HEK293 (cell line): ENCODE results near the gene BBOX1.

Experiments used
- ATF2 ChIP-seq: fragments of 450-650 bp; formaldehyde crosslinking; IDR thresholded peaks from 2 replicates; pipeline ENCODE4 v1.5.1; 2016; ENCODE audit warnings: missing biosample characterization, missing genetic modification characterization, low read depth
- EGR2 ChIP-seq: fragments of 450-650 bp; formaldehyde crosslinking; IDR thresholded peaks from 2 replicates; pipeline ENCODE4 v1.5.1; 2016; ENCODE audit warnings: low read depth, missing biosample characterization, missing genetic modification characterization
- OVOL3 ChIP-seq: fragments of 450-650 bp; formaldehyde crosslinking; IDR thresholded peaks from 2 replicates; pipeline ENCODE4 v1.5.1; 2016; ENCODE audit warnings: missing biosample characterization, missing genetic modification characterization
- SP7 ChIP-seq: fragments of 450-650 bp; formaldehyde crosslinking; IDR thresholded peaks from 2 replicates; pipeline ENCODE4 v1.5.1; 2016; ENCODE audit warnings: missing biosample characterization, missing genetic modification characterization
- ZBTB10 ChIP-seq: fragments of 450-650 bp; formaldehyde crosslinking; IDR thresholded peaks from 2 replicates; pipeline ENCODE4 v1.5.1; 2016; ENCODE audit warnings: missing biosample characterization, missing genetic modification characterization
- ZBTB7A ChIP-seq: fragments of 450-650 bp; formaldehyde crosslinking; IDR thresholded peaks from 2 replicates; pipeline ENCODE4 v1.5.1; 2016; ENCODE audit warnings: low read depth, missing biosample characterization, missing genetic modification characterization
- ZFHX2 ChIP-seq: fragments of 450-650 bp; formaldehyde crosslinking; conservative IDR thresholded peaks from 2 replicates; pipeline ENCODE4 v1.5.1; 2016; ENCODE audit warnings: missing biosample characterization, missing genetic modification characterization
- ZFP37 ChIP-seq: fragments of 450-650 bp; formaldehyde crosslinking; IDR thresholded peaks from 2 replicates; pipeline ENCODE4 v1.5.1; 2016; ENCODE audit warnings: missing biosample characterization, missing genetic modification characterization
- ZNF10 ChIP-seq: fragments of 450-650 bp; formaldehyde crosslinking; IDR thresholded peaks from 2 replicates; pipeline ENCODE4 v1.5.1; 2017; ENCODE audit warnings: missing biosample characterization, missing genetic modification characterization
- ZNF140 ChIP-seq: fragments of 450-650 bp; formaldehyde crosslinking; IDR thresholded peaks from 2 replicates; pipeline ENCODE4 v1.5.1; 2016; ENCODE audit warnings: missing biosample characterization, missing genetic modification characterization
- ZNF266 ChIP-seq: fragments of 450-650 bp; formaldehyde crosslinking; IDR thresholded peaks from 2 replicates; pipeline ENCODE4 v1.5.1; 2016; ENCODE audit warnings: missing biosample characterization, missing genetic modification characterization, low read depth
- ZNF280D ChIP-seq: fragments of 450-650 bp; formaldehyde crosslinking; IDR thresholded peaks from 2 replicates; pipeline ENCODE4 v1.5.1; 2016; ENCODE audit warnings: missing biosample characterization, missing genetic modification characterization
- ZNF302 ChIP-seq: fragments of 450-650 bp; formaldehyde crosslinking; IDR thresholded peaks from 2 replicates; pipeline ENCODE4 v1.5.1; 2016; ENCODE audit warnings: missing biosample characterization, missing genetic modification characterization, low read depth
- ZNF549 ChIP-seq: fragments of 450-650 bp; IDR thresholded peaks from 2 replicates; pipeline ENCODE4 v1.5.1; 2018; ENCODE audit warnings: missing biosample characterization, missing genetic modification characterization, mild to moderate bottlenecking, inconsistent platforms, moderate library complexity
- ZNF571 ChIP-seq: fragments of 450-650 bp; formaldehyde crosslinking; IDR thresholded peaks from 2 replicates; pipeline ENCODE4 v1.5.0; 2017; ENCODE audit warnings: missing biosample characterization, missing genetic modification characterization
- ZNF580 ChIP-seq: fragments of 450-650 bp; formaldehyde crosslinking; IDR thresholded peaks from 2 replicates; pipeline ENCODE4 v1.5.1; 2016; ENCODE audit warnings: missing biosample characterization, missing genetic modification characterization
- ZNF639 ChIP-seq: fragments of 450-650 bp; formaldehyde crosslinking; IDR thresholded peaks from 2 replicates; pipeline ENCODE4 v1.5.1; 2016; ENCODE audit warnings: missing biosample characterization, missing genetic modification characterization
- ZNF704 ChIP-seq: fragments of 450-650 bp; formaldehyde crosslinking; IDR thresholded peaks from 2 replicates; pipeline ENCODE4 v1.5.1; 2016; ENCODE audit warnings: missing biosample characterization, missing genetic modification characterization
- ZNF707 ChIP-seq: fragments of 450-650 bp; formaldehyde crosslinking; IDR thresholded peaks from 2 replicates; pipeline ENCODE4 v1.5.1; 2016; ENCODE audit warnings: missing biosample characterization, missing genetic modification characterization
- TF ChIP-seq, protein P1 (sequence below): fragments of 450-650 bp; formaldehyde crosslinking; IDR thresholded peaks from 2 replicates; pipeline ENCODE4 v1.5.1; 2016; ENCODE audit warnings: missing biosample characterization, missing genetic modification characterization
- TF ChIP-seq, protein P2 (sequence below): fragments of 450-650 bp; formaldehyde crosslinking; IDR thresholded peaks from 2 replicates; pipeline ENCODE4 v1.5.1; 2017; ENCODE audit warnings: missing biosample characterization, missing genetic modification characterization

BBOX1 gene

GRCh38 chr11:27100534-27100933 lies 59.9 kb downstream of the BBOX1 start (continued):
- no peak for TF ChIP-seq EGR2 (tag by site-specific recombination)
- no peak for TF ChIP-seq ZFP37 (tag by site-specific recombination)
- TF ChIP-seq ZNF10: no peak
- TF ChIP-seq ZNF302 (tag by site-specific recombination): no peak
- peak; percentile 89 for TF ChIP-seq ZNF639 (tag by site-specific recombination)
- no peak for TF ChIP-seq ZNF571 (tag by site-specific recombination)
- no peak for TF ChIP-seq ZNF280D (tag by site-specific recombination)
- TF ChIP-seq OVOL3 (tag by site-specific recombination): peak; percentile 45; the same call in 1 of the 2 replicates
- no peak for TF ChIP-seq ZBTB10 (tag by site-specific recombination)
- TF ChIP-seq ZNF549 (tag by site-specific recombination): no peak
- no peak for TF ChIP-seq ZNF707 (tag by site-specific recombination)
- no peak for TF ChIP-seq ZNF266 (tag by site-specific recombination)
- TF ChIP-seq ZNF704 (tag by site-specific recombination): no peak
- no peak for TF ChIP-seq ZFHX2 (tag by site-specific recombination)
- no peak for TF ChIP-seq ZNF580 (tag by site-specific recombination)
- TF ChIP-seq SP7 (tag by site-specific recombination): peak; percentile 90
- TF ChIP-seq, protein P1, sequence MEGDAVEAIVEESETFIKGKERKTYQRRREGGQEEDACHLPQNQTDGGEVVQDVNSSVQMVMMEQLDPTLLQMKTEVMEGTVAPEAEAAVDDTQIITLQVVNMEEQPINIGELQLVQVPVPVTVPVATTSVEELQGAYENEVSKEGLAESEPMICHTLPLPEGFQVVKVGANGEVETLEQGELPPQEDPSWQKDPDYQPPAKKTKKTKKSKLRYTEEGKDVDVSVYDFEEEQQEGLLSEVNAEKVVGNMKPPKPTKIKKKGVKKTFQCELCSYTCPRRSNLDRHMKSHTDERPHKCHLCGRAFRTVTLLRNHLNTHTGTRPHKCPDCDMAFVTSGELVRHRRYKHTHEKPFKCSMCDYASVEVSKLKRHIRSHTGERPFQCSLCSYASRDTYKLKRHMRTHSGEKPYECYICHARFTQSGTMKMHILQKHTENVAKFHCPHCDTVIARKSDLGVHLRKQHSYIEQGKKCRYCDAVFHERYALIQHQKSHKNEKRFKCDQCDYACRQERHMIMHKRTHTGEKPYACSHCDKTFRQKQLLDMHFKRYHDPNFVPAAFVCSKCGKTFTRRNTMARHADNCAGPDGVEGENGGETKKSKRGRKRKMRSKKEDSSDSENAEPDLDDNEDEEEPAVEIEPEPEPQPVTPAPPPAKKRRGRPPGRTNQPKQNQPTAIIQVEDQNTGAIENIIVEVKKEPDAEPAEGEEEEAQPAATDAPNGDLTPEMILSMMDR (tag by site-specific recombination): no peak
- TF ChIP-seq ZNF140 (tag by site-specific recombination): no peak
- TF ChIP-seq ATF2: peak; percentile 73; the same call in 1 of the 2 replicates
- TF ChIP-seq ZBTB7A: no peak
- TF ChIP-seq, protein P2, sequence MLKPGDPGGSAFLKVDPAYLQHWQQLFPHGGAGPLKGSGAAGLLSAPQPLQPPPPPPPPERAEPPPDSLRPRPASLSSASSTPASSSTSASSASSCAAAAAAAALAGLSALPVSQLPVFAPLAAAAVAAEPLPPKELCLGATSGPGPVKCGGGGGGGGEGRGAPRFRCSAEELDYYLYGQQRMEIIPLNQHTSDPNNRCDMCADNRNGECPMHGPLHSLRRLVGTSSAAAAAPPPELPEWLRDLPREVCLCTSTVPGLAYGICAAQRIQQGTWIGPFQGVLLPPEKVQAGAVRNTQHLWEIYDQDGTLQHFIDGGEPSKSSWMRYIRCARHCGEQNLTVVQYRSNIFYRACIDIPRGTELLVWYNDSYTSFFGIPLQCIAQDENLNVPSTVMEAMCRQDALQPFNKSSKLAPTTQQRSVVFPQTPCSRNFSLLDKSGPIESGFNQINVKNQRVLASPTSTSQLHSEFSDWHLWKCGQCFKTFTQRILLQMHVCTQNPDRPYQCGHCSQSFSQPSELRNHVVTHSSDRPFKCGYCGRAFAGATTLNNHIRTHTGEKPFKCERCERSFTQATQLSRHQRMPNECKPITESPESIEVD (tag by site-specific recombination): peak; percentile 93
